ENCODE results near the gene RAB35. TPM values are rescaled to one million over a fixed set of nuclear protein-coding genes. Genes with fewer than 3 reads are reported as not detected.

Gene RAB35
- total and polyA plus RNA-seq, 2 donors from 2014 or later = 23.2 to 56.1 TPM

- Histone ChIP-seq H3K36me3 (ENCODE audit: control insufficient read depth in 2 of 3, insufficient read depth in 3 of 3, low read length in 3 of 3) (peaks cover 0 to 32% (median 9%) of the 10 kb centered on the region in 3 donors), H3K9ac (ENCODE audit: low read length in 3 of 3) (no peak overlapping the region), H3K27me3 (ENCODE audit: control insufficient read depth, insufficient read depth, low read length) (no peaks in the 10 kb centered on the region), H3K4me1 (ENCODE audit: control insufficient read depth in 2 of 3, insufficient read depth in 2 of 3, low read depth in 1 of 3, low read length in 3 of 3) (peaks cover 0 to 2% (median 0%) of the 10 kb centered on the region in 3 donors), H3K4me3 (ENCODE audit: low read length in 3 of 3) (no peak overlapping the region), H3K27ac (ENCODE audit: low read depth in 2 of 2, low read length in 2 of 2) (no peak overlapping the region), H3K9me3 (ENCODE audit: control insufficient read depth in 2 of 3, insufficient read depth in 1 of 3, low read length in 3 of 3) (no peaks in the 10 kb centered on the region)
- no peak for TF ChIP-seq CTCF (IDR thresholded peaks at IDR 0.05; ENCODE audit: borderline replicate concordance, extremely low read depth, insufficient read depth)
- FAIRE-seq (no peak), DNase-seq (no peak)
- intact Hi-C loops (cut with DNase I) = no loop called here
These were observed 39.3 kb downstream of the RAB35 start for GRCh38 chr12:120077260-120077659.

- DNase-seq (no peak), FAIRE-seq (no peak)
- H3K4me1 ChIP-seq (ENCODE audit: control insufficient read depth in 2 of 3, insufficient read depth in 2 of 3, low read depth in 1 of 3, low read length in 3 of 3) = peaks cover 0 to 2% (median 0%) of the 10 kb centered on the region in 3 donors
- peaks cover 0 to 34% (median 13%) of the 10 kb centered on the region in 3 donors for H3K36me3 ChIP-seq (ENCODE audit: control insufficient read depth in 2 of 3, insufficient read depth in 3 of 3, low read length in 3 of 3)
- intact Hi-C loops (cut with DNase I) = no loop called here
- H3K4me3 ChIP-seq (ENCODE audit: low read length in 3 of 3) = no peak overlapping the region
- no peak for TF ChIP-seq CTCF (IDR thresholded peaks at IDR 0.05; ENCODE audit: borderline replicate concordance, extremely low read depth, insufficient read depth)
- no peak overlapping the region for H3K27ac ChIP-seq (ENCODE audit: low read depth in 2 of 2, low read length in 2 of 2)
- no peak overlapping the region for H3K9ac ChIP-seq (ENCODE audit: low read length in 3 of 3)
- no peaks in the 10 kb centered on the region for H3K27me3 ChIP-seq (ENCODE audit: control insufficient read depth, insufficient read depth, low read length)
- no peaks in the 10 kb centered on the region for H3K9me3 ChIP-seq (ENCODE audit: control insufficient read depth in 2 of 3, insufficient read depth in 1 of 3, low read length in 3 of 3)
These were observed 39.9 kb downstream of the RAB35 start for GRCh38 chr12:120076651-120077050.

GRCh38 chr12:120075034-120075616 lies 41.4 kb downstream of the RAB35 start:
- H3K27me3 ChIP-seq (ENCODE audit: control insufficient read depth, insufficient read depth, low read length) = no peaks in the 10 kb centered on the region
- FAIRE-seq (no peak), DNase-seq (no peak)
- no peak overlapping the region for H3K9ac ChIP-seq (ENCODE audit: low read length in 3 of 3)
- TF ChIP-seq CTCF (IDR thresholded peaks at IDR 0.05; ENCODE audit: borderline replicate concordance, extremely low read depth, insufficient read depth) = no peak
- H3K4me1 ChIP-seq (ENCODE audit: control insufficient read depth in 2 of 3, insufficient read depth in 2 of 3, low read depth in 1 of 3, low read length in 3 of 3) = no peaks in the 10 kb centered on the region
- peaks cover 0 to 36% (median 16%) of the 10 kb centered on the region in 3 donors for H3K36me3 ChIP-seq (ENCODE audit: control insufficient read depth in 2 of 3, insufficient read depth in 3 of 3, low read length in 3 of 3)
- H3K4me3 ChIP-seq (ENCODE audit: low read length in 3 of 3) = no peak overlapping the region
- intact Hi-C loops (cut with DNase I) = no loop called here
- no peaks in the 10 kb centered on the region for H3K9me3 ChIP-seq (ENCODE audit: control insufficient read depth in 2 of 3, insufficient read depth in 1 of 3, low read length in 3 of 3)
- no peak overlapping the region for H3K27ac ChIP-seq (ENCODE audit: low read depth in 2 of 2, low read length in 2 of 2)
